ENCODE results near the gene GRPEL1. TPM values are rescaled to one million over a fixed set of nuclear protein-coding genes. Genes with fewer than 3 reads are reported as not detected.

GRPEL1 gene
- total and polyA plus RNA-seq, 2 of the 13 experiments (the other 11 are each of a cell fraction or from before 2014, with no cell fraction given), result 32.3 to 141 TPM

GRCh38 chr4:7067126-7067451 lies 775 bp downstream of the GRPEL1 start:
- peaks cover 47% of the 10 kb centered on the region for H3K79me2 ChIP-seq (ENCODE audit: insufficient read depth, low read length)
- ATAC-seq, result no peak
- TF ChIP-seq, protein P1, sequence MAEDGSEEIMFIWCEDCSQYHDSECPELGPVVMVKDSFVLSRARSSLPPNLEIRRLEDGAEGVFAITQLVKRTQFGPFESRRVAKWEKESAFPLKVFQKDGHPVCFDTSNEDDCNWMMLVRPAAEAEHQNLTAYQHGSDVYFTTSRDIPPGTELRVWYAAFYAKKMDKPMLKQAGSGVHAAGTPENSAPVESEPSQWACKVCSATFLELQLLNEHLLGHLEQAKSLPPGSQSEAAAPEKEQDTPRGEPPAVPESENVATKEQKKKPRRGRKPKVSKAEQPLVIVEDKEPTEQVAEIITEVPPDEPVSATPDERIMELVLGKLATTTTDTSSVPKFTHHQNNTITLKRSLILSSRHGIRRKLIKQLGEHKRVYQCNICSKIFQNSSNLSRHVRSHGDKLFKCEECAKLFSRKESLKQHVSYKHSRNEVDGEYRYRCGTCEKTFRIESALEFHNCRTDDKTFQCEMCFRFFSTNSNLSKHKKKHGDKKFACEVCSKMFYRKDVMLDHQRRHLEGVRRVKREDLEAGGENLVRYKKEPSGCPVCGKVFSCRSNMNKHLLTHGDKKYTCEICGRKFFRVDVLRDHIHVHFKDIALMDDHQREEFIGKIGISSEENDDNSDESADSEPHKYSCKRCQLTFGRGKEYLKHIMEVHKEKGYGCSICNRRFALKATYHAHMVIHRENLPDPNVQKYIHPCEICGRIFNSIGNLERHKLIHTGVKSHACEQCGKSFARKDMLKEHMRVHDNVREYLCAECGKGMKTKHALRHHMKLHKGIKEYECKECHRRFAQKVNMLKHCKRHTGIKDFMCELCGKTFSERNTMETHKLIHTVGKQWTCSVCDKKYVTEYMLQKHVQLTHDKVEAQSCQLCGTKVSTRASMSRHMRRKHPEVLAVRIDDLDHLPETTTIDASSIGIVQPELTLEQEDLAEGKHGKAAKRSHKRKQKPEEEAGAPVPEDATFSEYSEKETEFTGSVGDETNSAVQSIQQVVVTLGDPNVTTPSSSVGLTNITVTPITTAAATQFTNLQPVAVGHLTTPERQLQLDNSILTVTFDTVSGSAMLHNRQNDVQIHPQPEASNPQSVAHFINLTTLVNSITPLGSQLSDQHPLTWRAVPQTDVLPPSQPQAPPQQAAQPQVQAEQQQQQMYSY (CRISPR knock-in tag; IDR thresholded peaks at IDR 0.05), result no peak
- TF ChIP-seq TBP (CRISPR knock-in tag; IDR thresholded peaks at IDR 0.05) (no peak), ZNF275 (CRISPR knock-in tag; IDR thresholded peaks at IDR 0.05; ENCODE audit: borderline replicate concordance) (no peak; the same call in 1 of the 2 replicates), ZNF225 (CRISPR knock-in tag; IDR thresholded peaks at IDR 0.05) (no peak), FOXC1 (CRISPR knock-in tag; IDR thresholded peaks at IDR 0.05; ENCODE audit: borderline replicate concordance) (no peak), ZNF33A (CRISPR knock-in tag; IDR thresholded peaks at IDR 0.05; ENCODE audit: borderline replicate concordance) (no peak), ZNF570 (CRISPR knock-in tag; IDR thresholded peaks at IDR 0.05; ENCODE audit: borderline replicate concordance) (no peak), ZNF788 (CRISPR knock-in tag; IDR thresholded peaks at IDR 0.05; ENCODE audit: borderline replicate concordance) (no peak), SOX13 (IDR thresholded peaks at IDR 0.05) (no peak), SOX13 (CRISPR knock-in tag; conservative IDR thresholded peaks at IDR 0.05 in 1 of 2, IDR thresholded peaks at IDR 0.05 in 1 of 2) (no peak)
- TF ChIP-seq, protein P2, sequence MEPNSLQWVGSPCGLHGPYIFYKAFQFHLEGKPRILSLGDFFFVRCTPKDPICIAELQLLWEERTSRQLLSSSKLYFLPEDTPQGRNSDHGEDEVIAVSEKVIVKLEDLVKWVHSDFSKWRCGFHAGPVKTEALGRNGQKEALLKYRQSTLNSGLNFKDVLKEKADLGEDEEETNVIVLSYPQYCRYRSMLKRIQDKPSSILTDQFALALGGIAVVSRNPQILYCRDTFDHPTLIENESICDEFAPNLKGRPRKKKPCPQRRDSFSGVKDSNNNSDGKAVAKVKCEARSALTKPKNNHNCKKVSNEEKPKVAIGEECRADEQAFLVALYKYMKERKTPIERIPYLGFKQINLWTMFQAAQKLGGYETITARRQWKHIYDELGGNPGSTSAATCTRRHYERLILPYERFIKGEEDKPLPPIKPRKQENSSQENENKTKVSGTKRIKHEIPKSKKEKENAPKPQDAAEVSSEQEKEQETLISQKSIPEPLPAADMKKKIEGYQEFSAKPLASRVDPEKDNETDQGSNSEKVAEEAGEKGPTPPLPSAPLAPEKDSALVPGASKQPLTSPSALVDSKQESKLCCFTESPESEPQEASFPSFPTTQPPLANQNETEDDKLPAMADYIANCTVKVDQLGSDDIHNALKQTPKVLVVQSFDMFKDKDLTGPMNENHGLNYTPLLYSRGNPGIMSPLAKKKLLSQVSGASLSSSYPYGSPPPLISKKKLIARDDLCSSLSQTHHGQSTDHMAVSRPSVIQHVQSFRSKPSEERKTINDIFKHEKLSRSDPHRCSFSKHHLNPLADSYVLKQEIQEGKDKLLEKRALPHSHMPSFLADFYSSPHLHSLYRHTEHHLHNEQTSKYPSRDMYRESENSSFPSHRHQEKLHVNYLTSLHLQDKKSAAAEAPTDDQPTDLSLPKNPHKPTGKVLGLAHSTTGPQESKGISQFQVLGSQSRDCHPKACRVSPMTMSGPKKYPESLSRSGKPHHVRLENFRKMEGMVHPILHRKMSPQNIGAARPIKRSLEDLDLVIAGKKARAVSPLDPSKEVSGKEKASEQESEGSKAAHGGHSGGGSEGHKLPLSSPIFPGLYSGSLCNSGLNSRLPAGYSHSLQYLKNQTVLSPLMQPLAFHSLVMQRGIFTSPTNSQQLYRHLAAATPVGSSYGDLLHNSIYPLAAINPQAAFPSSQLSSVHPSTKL (CRISPR knock-in tag; IDR thresholded peaks at IDR 0.05), result peak; percentile 5; the same call in 1 of the 2 replicates
- TF ChIP-seq, protein P3, sequence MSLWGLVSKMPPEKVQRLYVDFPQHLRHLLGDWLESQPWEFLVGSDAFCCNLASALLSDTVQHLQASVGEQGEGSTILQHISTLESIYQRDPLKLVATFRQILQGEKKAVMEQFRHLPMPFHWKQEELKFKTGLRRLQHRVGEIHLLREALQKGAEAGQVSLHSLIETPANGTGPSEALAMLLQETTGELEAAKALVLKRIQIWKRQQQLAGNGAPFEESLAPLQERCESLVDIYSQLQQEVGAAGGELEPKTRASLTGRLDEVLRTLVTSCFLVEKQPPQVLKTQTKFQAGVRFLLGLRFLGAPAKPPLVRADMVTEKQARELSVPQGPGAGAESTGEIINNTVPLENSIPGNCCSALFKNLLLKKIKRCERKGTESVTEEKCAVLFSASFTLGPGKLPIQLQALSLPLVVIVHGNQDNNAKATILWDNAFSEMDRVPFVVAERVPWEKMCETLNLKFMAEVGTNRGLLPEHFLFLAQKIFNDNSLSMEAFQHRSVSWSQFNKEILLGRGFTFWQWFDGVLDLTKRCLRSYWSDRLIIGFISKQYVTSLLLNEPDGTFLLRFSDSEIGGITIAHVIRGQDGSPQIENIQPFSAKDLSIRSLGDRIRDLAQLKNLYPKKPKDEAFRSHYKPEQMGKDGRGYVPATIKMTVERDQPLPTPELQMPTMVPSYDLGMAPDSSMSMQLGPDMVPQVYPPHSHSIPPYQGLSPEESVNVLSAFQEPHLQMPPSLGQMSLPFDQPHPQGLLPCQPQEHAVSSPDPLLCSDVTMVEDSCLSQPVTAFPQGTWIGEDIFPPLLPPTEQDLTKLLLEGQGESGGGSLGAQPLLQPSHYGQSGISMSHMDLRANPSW (CRISPR knock-in tag; IDR thresholded peaks at IDR 0.05; ENCODE audit: borderline replicate concordance), result no peak

More at GRCh38 chr4:7067126-7067451, 775 bp downstream of the GRPEL1 start:
- peaks cover 54% of the 10 kb centered on the region for H3K4me1 ChIP-seq (ENCODE audit: insufficient read depth, low read length)
- in situ Hi-C loops (cut with HindIII; ENCODE audit: extremely low pct_ligation_motif_present, low pct_unique_long_range_greater_than_20kb), result no loop called here
- no TSS peak for BruUV-seq (replicated peaks)
- H3K4me3 ChIP-seq (replicated peaks in 1 of 3; ENCODE audit: insufficient read depth in 1 of 3, low read depth in 2 of 3, low read length in 3 of 3), result peak overlapping the region; percentile 79 to 97 (median 85)
- peak overlapping the region; percentile 91 for H3K27ac ChIP-seq (ENCODE audit: extremely low read length, insufficient read depth, low read length)
- FAIRE-seq (peak; percentile 23), DNase-seq (ENCODE audit: low spot score) (peak; percentile 40)
- H3K9me3 ChIP-seq (ENCODE audit: low read length), result no peaks in the 10 kb centered on the region
- H3K9ac ChIP-seq (ENCODE audit: insufficient read depth, low read depth, low read length), result peak overlapping the region; percentile 94
- CTCF ChIA-PET (ENCODE audit: low intra/inter-chr PET ratio, low total read pairs), result no interaction called here
- H3K27me3 ChIP-seq (ENCODE audit: control insufficient read depth in 1 of 2, insufficient read depth in 2 of 2, low read length in 2 of 2), result no peaks in the 10 kb centered on the region; a peak in 1 of 5 replicates
- 0% methylated on average over 13 of the region's 13 CpGs for WGBS (ENCODE audit: low lambda C conversion rate)
- intact Hi-C loops (cut with micrococcal nuclease; ENCODE audit: unreplicated experiment), result loop anchor here (5.0 kb wide), 1 partner anchor 80 kb away; no protein-coding TSS in a partner anchor
- no peak overlapping the region for H2AFZ ChIP-seq (ENCODE audit: low read length)
- peaks cover 6 to 22% of the 10 kb centered on the region in 2 experiments for H3K36me3 ChIP-seq (replicated peaks in 1 of 2; ENCODE audit: control insufficient read depth in 1 of 2, insufficient read depth in 2 of 2, low read length in 2 of 2)
- peaks cover 34% of the 10 kb centered on the region for H4K20me1 ChIP-seq (ENCODE audit: insufficient read depth, low read length)
- POLR2A ChIA-PET, result interaction anchor here (0.9 to 5.1 kb wide), 20 partner anchors 7 to 357 kb away, joined by 3 to 64 read pairs (median 8); partner anchors contain the start of genes MRFAP1L1, TADA2B and TBC1D14
- H3K4me2 ChIP-seq (ENCODE audit: low read depth, low read length), result peak overlapping the region; percentile 97

Measured in HepG2 (cell line).